ENCODE data around the gene GGTLC2.

GGTLC2 gene

DNA sequence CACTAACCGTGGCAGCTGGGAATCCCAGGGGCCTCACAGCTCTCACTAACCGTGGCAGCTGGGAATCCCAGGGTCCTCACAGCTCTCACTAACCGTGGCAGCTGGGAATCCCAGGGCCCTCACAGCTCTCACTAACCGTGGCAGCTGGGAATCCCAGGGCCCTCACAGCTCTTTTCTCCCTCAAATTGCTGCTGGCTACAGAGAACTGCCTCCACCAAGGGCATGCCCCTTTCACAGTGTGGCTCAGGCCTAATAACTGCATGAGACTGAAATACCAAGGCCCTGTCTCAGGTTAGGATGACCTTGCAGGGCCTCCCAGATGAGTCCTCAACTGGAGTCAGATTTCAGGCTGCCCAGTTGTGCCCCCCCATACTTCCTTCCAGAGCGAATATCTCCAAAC lies 35.1 kb upstream of the GGTLC2 start:
- no peaks in the 10 kb centered on the region for H3K9me2 ChIP-seq (ENCODE audit: low read depth, low read length)
- no peak overlapping the region for H3K4me3 ChIP-seq (ENCODE audit: low read depth, low read length, poor library complexity, severe bottlenecking)
- H3K9me3 ChIP-seq (ENCODE audit: low read length) = no peaks in the 10 kb centered on the region; the same call in 1 of the 2 replicates
- peaks cover 4% of the 10 kb centered on the region; the same call in 1 of the 2 replicates for H3K27me3 ChIP-seq (ENCODE audit: insufficient read depth, low read length)
- no peak for TF ChIP-seq EZH2 (IDR thresholded peaks at IDR 0.05; ENCODE audit: borderline replicate concordance, low read length)
- TF ChIP-seq, protein P1, sequence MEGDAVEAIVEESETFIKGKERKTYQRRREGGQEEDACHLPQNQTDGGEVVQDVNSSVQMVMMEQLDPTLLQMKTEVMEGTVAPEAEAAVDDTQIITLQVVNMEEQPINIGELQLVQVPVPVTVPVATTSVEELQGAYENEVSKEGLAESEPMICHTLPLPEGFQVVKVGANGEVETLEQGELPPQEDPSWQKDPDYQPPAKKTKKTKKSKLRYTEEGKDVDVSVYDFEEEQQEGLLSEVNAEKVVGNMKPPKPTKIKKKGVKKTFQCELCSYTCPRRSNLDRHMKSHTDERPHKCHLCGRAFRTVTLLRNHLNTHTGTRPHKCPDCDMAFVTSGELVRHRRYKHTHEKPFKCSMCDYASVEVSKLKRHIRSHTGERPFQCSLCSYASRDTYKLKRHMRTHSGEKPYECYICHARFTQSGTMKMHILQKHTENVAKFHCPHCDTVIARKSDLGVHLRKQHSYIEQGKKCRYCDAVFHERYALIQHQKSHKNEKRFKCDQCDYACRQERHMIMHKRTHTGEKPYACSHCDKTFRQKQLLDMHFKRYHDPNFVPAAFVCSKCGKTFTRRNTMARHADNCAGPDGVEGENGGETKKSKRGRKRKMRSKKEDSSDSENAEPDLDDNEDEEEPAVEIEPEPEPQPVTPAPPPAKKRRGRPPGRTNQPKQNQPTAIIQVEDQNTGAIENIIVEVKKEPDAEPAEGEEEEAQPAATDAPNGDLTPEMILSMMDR (IDR thresholded peaks at IDR 0.05; ENCODE audit: low read length) = no peak
- H3K27ac ChIP-seq (ENCODE audit: low read depth, low read length, poor library complexity, severe bottlenecking) = no peak overlapping the region
- H3F3A ChIP-seq (ENCODE audit: insufficient read depth, low read length) = no peaks in the 10 kb centered on the region
- H3K9ac ChIP-seq (ENCODE audit: low read length) = no peak overlapping the region
- no peak overlapping the region for H3K4me2 ChIP-seq (ENCODE audit: low read length)
- no peaks in the 10 kb centered on the region; the same call in 1 of the 2 replicates for H3K36me3 ChIP-seq (ENCODE audit: insufficient read depth, low read length)
- H4K20me1 ChIP-seq (ENCODE audit: insufficient read depth, low read length) = no peaks in the 10 kb centered on the region
- H3K4me1 ChIP-seq (ENCODE audit: insufficient read depth, low read length, severe bottlenecking) = peaks cover 12% of the 10 kb centered on the region
- H2AFZ ChIP-seq (ENCODE audit: low read length) = no peak overlapping the region
- no peaks in the 10 kb centered on the region for H3K79me2 ChIP-seq (ENCODE audit: insufficient read depth, low read length)

GRCh38 chr22:22612516-22612915 lies 31.9 kb upstream of the GGTLC2 start:
- Histone ChIP-seq H3F3A (ENCODE audit: insufficient read depth, low read length) (no peaks in the 10 kb centered on the region), H3K9ac (ENCODE audit: low read length) (no peak overlapping the region), H3K79me2 (ENCODE audit: insufficient read depth, low read length) (no peaks in the 10 kb centered on the region), H3K36me3 (ENCODE audit: insufficient read depth, low read length) (no peaks in the 10 kb centered on the region; the same call in 1 of the 2 replicates), H2AFZ (ENCODE audit: low read length) (no peak overlapping the region), H3K4me2 (ENCODE audit: low read length) (no peak overlapping the region), H3K4me3 (ENCODE audit: low read depth, low read length, poor library complexity, severe bottlenecking) (no peak overlapping the region), H3K9me3 (ENCODE audit: low read length) (no peaks in the 10 kb centered on the region; the same call in 1 of the 2 replicates), H3K9me2 (ENCODE audit: low read depth, low read length) (no peaks in the 10 kb centered on the region), H4K20me1 (ENCODE audit: insufficient read depth, low read length) (no peaks in the 10 kb centered on the region), H3K4me1 (ENCODE audit: insufficient read depth, low read length, severe bottlenecking) (peaks cover 9% of the 10 kb centered on the region), H3K27ac (ENCODE audit: low read depth, low read length, poor library complexity, severe bottlenecking) (no peak overlapping the region), H3K27me3 (ENCODE audit: insufficient read depth, low read length) (peaks cover 4% of the 10 kb centered on the region; the same call in 1 of the 2 replicates)
- no peak for TF ChIP-seq EZH2 (IDR thresholded peaks at IDR 0.05; ENCODE audit: borderline replicate concordance, low read length)
- TF ChIP-seq, protein P1 (IDR thresholded peaks at IDR 0.05; ENCODE audit: low read length) = no peak

DNA sequence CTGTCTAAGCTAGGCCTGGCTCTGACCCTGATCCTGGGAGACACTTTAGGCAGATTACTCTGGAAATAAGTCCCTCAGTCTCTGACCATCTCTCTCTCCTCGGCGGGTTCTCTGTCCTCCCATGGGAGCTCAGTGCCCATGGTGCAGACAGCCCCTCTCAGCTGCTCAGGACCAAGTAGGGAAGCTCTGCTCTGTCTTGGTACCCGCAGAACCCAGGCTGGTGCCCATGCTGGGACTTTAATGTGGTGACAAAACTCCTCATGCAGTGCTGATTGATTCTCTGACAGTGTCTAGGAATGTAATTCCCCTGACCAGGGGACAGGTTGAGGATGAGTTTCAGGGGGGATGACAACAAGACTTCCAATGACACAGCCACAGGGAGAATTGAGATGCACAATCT lies 30.3 kb upstream of the GGTLC2 start:
- no peak overlapping the region for H3K4me2 ChIP-seq (ENCODE audit: low read length)
- H3K9me3 ChIP-seq (ENCODE audit: low read length) = no peaks in the 10 kb centered on the region
- H2AFZ ChIP-seq (ENCODE audit: low read length) = no peak overlapping the region
- no peaks in the 10 kb centered on the region for H4K20me1 ChIP-seq (ENCODE audit: insufficient read depth, low read length)
- H3K4me1 ChIP-seq (ENCODE audit: insufficient read depth, low read length, severe bottlenecking) = peaks cover 9% of the 10 kb centered on the region
- no peak overlapping the region for H3K4me3 ChIP-seq (ENCODE audit: low read depth, low read length, poor library complexity, severe bottlenecking)
- no peaks in the 10 kb centered on the region for H3K9me2 ChIP-seq (ENCODE audit: low read depth, low read length)
- TF ChIP-seq, protein P1 (IDR thresholded peaks at IDR 0.05; ENCODE audit: low read length) = no peak
- TF ChIP-seq EZH2 (IDR thresholded peaks at IDR 0.05; ENCODE audit: borderline replicate concordance, low read length) = no peak
- no peak overlapping the region for H3K27ac ChIP-seq (ENCODE audit: low read depth, low read length, poor library complexity, severe bottlenecking)
- H3F3A ChIP-seq (ENCODE audit: insufficient read depth, low read length) = no peaks in the 10 kb centered on the region
- H3K79me2 ChIP-seq (ENCODE audit: insufficient read depth, low read length) = no peaks in the 10 kb centered on the region
- no peak overlapping the region for H3K9ac ChIP-seq (ENCODE audit: low read length)
- H3K27me3 ChIP-seq (ENCODE audit: insufficient read depth, low read length) = peaks cover 4% of the 10 kb centered on the region; the same call in 1 of the 2 replicates
- no peaks in the 10 kb centered on the region for H3K36me3 ChIP-seq (ENCODE audit: insufficient read depth, low read length)
